GM18909 (cell line): ENCODE data around the gene FUOM.

Experiments used
- ATAC-seq: cut with Tn5 transposase; IDR thresholded peaks from one replicate; pipeline ENCODE4 v1.9.1; 2021; ENCODE audit warnings: mild to moderate bottlenecking; ENCODE audit not compliant: unreplicated experiment, poor library complexity

FUOM gene

GRCh38 chr10:133357285-133358161 is at the start of gene FUOM:
Gene FUOM (minus strand): TSS chr10:133358019. CDS start chr10:133358007, 12 bp downstream.
- peak; percentile 64 for ATAC-seq

GRCh38 chr10:133405844-133406527 is 48.2 kb upstream of the FUOM start:
- peak; percentile 65 for ATAC-seq

- ATAC-seq = no peak
These were observed 47.5 kb upstream of the FUOM start for GRCh38 chr10:133405272-133405671.

- ATAC-seq = no peak
These were observed 46.0 kb upstream of the FUOM start for GRCh38 chr10:133403784-133404183.

GRCh38 chr10:133403359-133403758 is 45.5 kb upstream of the FUOM start:
- no peak for ATAC-seq

GRCh38 chr10:133401981-133402725 is 44.3 kb upstream of the FUOM start:
- no peak for ATAC-seq

GRCh38 chr10:133401500-133401899 is 43.7 kb upstream of the FUOM start:
- ATAC-seq = no peak

GRCh38 chr10:133400624-133401424 is 43.0 kb upstream of the FUOM start:
- peak; percentile 64 for ATAC-seq

GRCh38 chr10:133399123-133399601 is 41.3 kb upstream of the FUOM start:
- ATAC-seq = no peak

- ATAC-seq = no peak
These were observed 40.1 kb upstream of the FUOM start for GRCh38 chr10:133397938-133398337.

GRCh38 chr10:133396035-133396624 is 38.3 kb upstream of the FUOM start:
- ATAC-seq = no peak

- ATAC-seq = no peak
These were observed 37.0 kb upstream of the FUOM start for GRCh38 chr10:133394801-133395221.

- ATAC-seq = peak; percentile 65
These were observed 36.3 kb upstream of the FUOM start, which contains the start of gene MTG1 for GRCh38 chr10:133394064-133394663. Gene MTG1 (plus strand): TSS chr10:133394157. CDS start chr10:133394221, 64 bp downstream.

- ATAC-seq = no peak
These were observed 35.7 kb upstream of the FUOM start for GRCh38 chr10:133393401-133394063.

- ATAC-seq = no peak
These were observed 34.1 kb upstream of the FUOM start for GRCh38 chr10:133391761-133392518.

GRCh38 chr10:133391249-133391635 is 33.4 kb upstream of the FUOM start:
- ATAC-seq = no peak

- no peak for ATAC-seq
These were observed 32.9 kb upstream of the FUOM start for GRCh38 chr10:133390597-133391248.
